Mesenchymal stem cell (in vitro differentiated cells and primary cell): ENCODE data around the gene PFKM.

ENCODE experiments used
- DNase-seq: peaks from one replicate; pipeline ENCODE4 v3.0.0-alpha.2; 2013
- H2AFZ ChIP-seq: one replicate; pipeline ENCODE4 v1.6.1; 2013; ENCODE audit warnings: low read depth, mild to moderate bottlenecking, control low read depth, inconsistent platforms, low read length, moderate library complexity
- H2AK5ac ChIP-seq: 2 replicates; pipeline ENCODE4 v1.6.1; 2013; ENCODE audit warnings: low read length, moderate library complexity, mild to moderate bottlenecking, inconsistent platforms; ENCODE audit not compliant: severe bottlenecking
- H2BK120ac ChIP-seq: one replicate; pipeline ENCODE4 v1.6.1; 2013; ENCODE audit warnings: low read depth, mild to moderate bottlenecking, inconsistent platforms, low read length, moderate library complexity
- H2BK12ac ChIP-seq, 2 experiments: one replicate each; pipeline ENCODE4 v1.6.1; 2013; ENCODE audit warnings: inconsistent platforms in 2 of 2, low read length in 2 of 2, mild to moderate bottlenecking in 2 of 2, moderate library complexity in 2 of 2, control low read depth in 1 of 2
- H2BK15ac ChIP-seq: one replicate; pipeline ENCODE4 v1.6.1; 2013; ENCODE audit warnings: mild to moderate bottlenecking, low read depth, inconsistent platforms; ENCODE audit not compliant: poor library complexity, severe bottlenecking
- H2BK5ac ChIP-seq: 2 replicates; pipeline ENCODE4 v1.6.1; 2013; ENCODE audit warnings: low read depth, mild to moderate bottlenecking, low read length, control low read depth, inconsistent platforms; ENCODE audit not compliant: poor library complexity, severe bottlenecking
- H3K14ac ChIP-seq, 2 experiments: one replicate each; pipeline ENCODE4 v1.6.1; 2013; ENCODE audit warnings: inconsistent platforms in 2 of 2, low read length in 2 of 2, control low read depth in 1 of 2, mild to moderate bottlenecking in 1 of 2, moderate library complexity in 1 of 2
- H3K18ac ChIP-seq, 2 experiments: one replicate each; pipeline ENCODE4 v1.6.1; 2013; ENCODE audit warnings: inconsistent platforms in 2 of 2, low read length in 2 of 2, control low read depth in 1 of 2, low read depth in 1 of 2, mild to moderate bottlenecking in 1 of 2
- H3K23ac ChIP-seq, 2 experiments: one replicate each; pipeline ENCODE4 v1.6.1; 2013; ENCODE audit warnings: inconsistent platforms in 2 of 2, low read length in 2 of 2, mild to moderate bottlenecking in 2 of 2, moderate library complexity in 2 of 2, control low read depth in 1 of 2
- H3K27ac ChIP-seq: 2 replicates; pipeline ENCODE4 v1.5.1; 2013; ENCODE audit warnings: mild to moderate bottlenecking, moderate library complexity, low read length, control low read depth, inconsistent platforms; ENCODE audit not compliant: poor library complexity, severe bottlenecking
- H3K27me3 ChIP-seq, 2 experiments: 2 replicates each; pipeline versions ENCODE4 v1.6.1 to v1.7.0; 2013; ENCODE audit warnings: low read length in 2 of 2, mild to moderate bottlenecking in 2 of 2, moderate library complexity in 2 of 2, control low read depth in 1 of 2, inconsistent platforms in 1 of 2; ENCODE audit not compliant: control insufficient read depth in 1 of 2, insufficient read depth in 1 of 2
- H3K36me3 ChIP-seq, 2 experiments: 2 replicates each; pipeline versions ENCODE4 v1.6.1 to v1.7.0; 2013; ENCODE audit warnings: low read length in 2 of 2, control low read depth in 1 of 2, inconsistent platforms in 1 of 2, low read depth in 1 of 2, mild to moderate bottlenecking in 1 of 2; ENCODE audit not compliant: insufficient read depth in 2 of 2, control insufficient read depth in 1 of 2
- H3K4ac ChIP-seq, 2 experiments: one replicate each; pipeline ENCODE4 v1.6.1; 2013; ENCODE audit warnings: inconsistent platforms in 2 of 2, low read length in 2 of 2, mild to moderate bottlenecking in 2 of 2, moderate library complexity in 2 of 2, control low read depth in 1 of 2, low read depth in 1 of 2
- H3K4me1 ChIP-seq: 2 replicates; pipeline ENCODE4 v1.6.1; 2013; ENCODE audit warnings: low read depth, low read length, control low read depth; ENCODE audit not compliant: control insufficient read depth, insufficient read depth
- H3K4me2 ChIP-seq: 2 replicates; pipeline ENCODE4 v1.6.1; 2013; ENCODE audit warnings: low read length, mild to moderate bottlenecking, inconsistent platforms; ENCODE audit not compliant: poor library complexity, severe bottlenecking
- H3K4me3 ChIP-seq, 2 experiments: 2 replicates each; pipeline versions ENCODE4 v1.5.1 to v1.7.0; 2013; ENCODE audit warnings: low read length in 2 of 2, mild to moderate bottlenecking in 2 of 2, control low read depth in 1 of 2, low read depth in 1 of 2; ENCODE audit not compliant: insufficient read depth in 1 of 2
- H3K79me1 ChIP-seq: replicated peaks from 2 replicates; pipeline ENCODE4 v1.6.1; 2013; ENCODE audit warnings: mild to moderate bottlenecking, control low read depth, low read length, inconsistent platforms; ENCODE audit not compliant: poor library complexity, severe bottlenecking
- H3K9ac ChIP-seq: 2 replicates; pipeline ENCODE4 v1.7.0; 2013; ENCODE audit warnings: mild to moderate bottlenecking, low read length, moderate library complexity
- H3K9me3 ChIP-seq: 2 replicates; pipeline ENCODE4 v1.7.0; 2013; ENCODE audit warnings: mild to moderate bottlenecking, low read length; ENCODE audit not compliant: control insufficient read depth
- H4K8ac ChIP-seq: one replicate; pipeline ENCODE4 v1.6.1; 2013; ENCODE audit warnings: inconsistent platforms, mild to moderate bottlenecking, low read length, moderate library complexity
- H4K91ac ChIP-seq: one replicate; pipeline ENCODE4 v1.6.1; 2013; ENCODE audit warnings: mild to moderate bottlenecking, low read length, inconsistent platforms
- WGBS: methylation state at CpG from one replicate; pipeline ENCODE4 v1.1.7; 2013; ENCODE audit warnings: mixed read lengths; 5-methylcytosine and 5-hydroxymethylcytosine counted together

Gene PFKM

DNA sequence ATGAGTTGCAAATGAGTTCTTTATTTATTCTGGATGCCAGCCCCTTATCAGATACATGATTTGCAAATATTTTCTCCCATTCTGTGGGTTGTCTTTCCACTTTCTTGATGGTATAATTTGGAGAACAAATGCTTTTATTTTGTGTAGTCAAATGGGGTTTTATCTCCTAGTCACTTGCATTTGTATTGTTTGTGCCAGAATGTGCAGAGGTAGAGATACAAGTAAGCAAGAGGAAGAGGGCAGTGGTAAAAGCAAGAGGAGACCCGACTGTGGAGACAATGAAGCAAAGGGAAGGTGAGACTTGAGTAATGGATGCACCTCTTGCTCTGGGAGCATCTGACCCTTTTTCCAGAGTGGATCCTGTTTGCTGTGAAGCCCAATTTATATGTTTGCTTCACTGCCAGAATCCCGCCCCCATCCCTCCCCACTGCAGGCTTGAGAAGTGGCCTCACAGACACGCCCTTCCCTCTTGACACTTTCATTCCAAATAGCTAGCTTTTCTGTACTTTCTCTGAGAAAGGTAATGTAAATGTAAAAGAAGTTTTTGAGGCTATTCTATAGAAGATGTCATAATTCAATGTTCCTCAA is 786 bp upstream of the PFKM start:
- H3K4me1 ChIP-seq = no peaks in the 10 kb centered on the region
- 23% methylated on average over 2 of the region's 3 CpGs for WGBS
- no peak overlapping the region for H3K4me2 ChIP-seq
- H3K23ac ChIP-seq = no peak overlapping the region
- no peak overlapping the region for H3K18ac ChIP-seq
- no peak overlapping the region for H2AFZ ChIP-seq
- H3K4ac ChIP-seq = no peak overlapping the region
- H3K14ac ChIP-seq = no peak overlapping the region
- H4K91ac ChIP-seq = no peak overlapping the region
- H3K27ac ChIP-seq = no peak overlapping the region
- H4K8ac ChIP-seq = peak overlapping the region; percentile 5
- H2BK120ac ChIP-seq = no peak overlapping the region
- no peak overlapping the region for H2BK5ac ChIP-seq
- peak overlapping the region in 1 of 2 experiments; percentile 98 for H3K4me3 ChIP-seq
- H3K9ac ChIP-seq = peak overlapping the region; percentile 98
- H2AK5ac ChIP-seq = no peak overlapping the region
- peaks cover 7 to 13% of the 10 kb centered on the region in 2 experiments for H3K27me3 ChIP-seq
- H2BK12ac ChIP-seq = no peak overlapping the region
- H3K36me3 ChIP-seq = peaks cover 0 to 10% of the 10 kb centered on the region in 2 experiments
- H3K9me3 ChIP-seq = no peaks in the 10 kb centered on the region
- H3K79me1 ChIP-seq = peaks cover 10% of the 10 kb centered on the region
- DNase-seq = peak; percentile 5
- H2BK15ac ChIP-seq = no peak overlapping the region

DNA sequence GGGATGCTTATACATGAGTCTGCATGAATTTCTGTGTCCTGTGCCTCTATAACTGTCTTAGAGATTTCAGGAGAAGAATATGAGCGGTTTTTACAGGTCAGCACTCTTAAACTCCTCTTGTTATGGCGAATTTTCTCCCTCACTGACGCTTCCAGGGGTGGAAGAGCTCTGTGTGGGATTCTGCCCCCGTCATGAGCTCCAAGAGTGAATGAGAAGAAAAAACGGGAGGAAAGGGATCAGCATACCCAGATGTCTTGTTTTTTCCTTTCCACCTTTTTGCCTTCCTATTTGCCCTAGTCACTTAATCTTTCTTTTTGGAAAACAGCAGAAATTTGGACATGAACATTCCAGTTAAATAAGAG is 651 bp downstream of the PFKM start:
- Histone ChIP-seq H2BK15ac (no peak overlapping the region), H3K9me3 (no peaks in the 10 kb centered on the region), H2BK12ac (no peak overlapping the region), H3K14ac (peak overlapping the region in 1 of 2 experiments; percentile 62), H3K4me1 (no peaks in the 10 kb centered on the region), H3K4me3 (peak overlapping the region in 1 of 2 experiments; percentile 98), H3K4me2 (peak overlapping the region; percentile 77), H3K27me3 (peaks cover 3 to 4% of the 10 kb centered on the region in 2 experiments), H2AK5ac (no peak overlapping the region), H3K27ac (peak overlapping the region; percentile 11), H3K9ac (peak overlapping the region; percentile 98), H2AFZ (no peak overlapping the region), H3K36me3 (peaks cover 0 to 25% of the 10 kb centered on the region in 2 experiments), H4K91ac (no peak overlapping the region), H4K8ac (no peak overlapping the region), H2BK5ac (no peak overlapping the region), H3K79me1 (peaks cover 15% of the 10 kb centered on the region), H2BK120ac (no peak overlapping the region), H3K18ac (peak overlapping the region in 1 of 2 experiments; percentile 66), H3K4ac (no peak overlapping the region), H3K23ac (no peak overlapping the region)
- 0% methylated on average over 3 of the region's 5 CpGs for WGBS
- peak; percentile 49 for DNase-seq

DNA sequence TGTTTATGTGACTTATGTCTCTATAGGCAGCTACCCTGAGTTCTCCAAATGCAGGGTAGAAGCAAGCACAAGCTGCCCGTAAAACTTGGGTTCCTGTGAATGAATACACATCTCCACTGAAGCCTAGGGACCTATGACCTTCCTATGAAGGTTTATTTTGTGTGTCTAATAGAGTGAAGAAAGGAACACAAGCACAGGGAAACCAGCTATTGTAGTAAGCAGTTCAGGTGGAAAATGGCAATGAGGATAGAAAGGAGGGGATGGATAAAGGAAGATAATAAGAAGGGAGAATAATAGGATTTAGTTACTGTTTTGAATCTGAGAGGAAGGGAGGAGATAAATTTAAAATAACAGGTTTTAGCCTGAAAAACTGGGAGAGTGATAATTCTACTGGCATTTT is 2.4 kb downstream of the PFKM start:
- Histone ChIP-seq H2AFZ (no peak overlapping the region), H3K27me3 (peaks cover 0 to 4% of the 10 kb centered on the region in 2 experiments), H3K4me3 (no peak overlapping the region), H3K4me2 (no peak overlapping the region), H2AK5ac (no peak overlapping the region), H3K18ac (no peak overlapping the region), H3K79me1 (peaks cover 17% of the 10 kb centered on the region), H3K4me1 (no peaks in the 10 kb centered on the region), H2BK120ac (no peak overlapping the region), H3K9ac (no peak overlapping the region), H2BK15ac (no peak overlapping the region), H3K27ac (no peak overlapping the region), H3K36me3 (peaks cover 0 to 38% of the 10 kb centered on the region in 2 experiments), H3K14ac (no peak overlapping the region), H4K8ac (no peak overlapping the region), H3K4ac (no peak overlapping the region), H2BK12ac (no peak overlapping the region), H3K23ac (no peak overlapping the region), H3K9me3 (no peaks in the 10 kb centered on the region), H2BK5ac (no peak overlapping the region), H4K91ac (no peak overlapping the region)
- no peak for DNase-seq
- WGBS = 100% methylated on average over 1 of the region's 1 CpG

DNA sequence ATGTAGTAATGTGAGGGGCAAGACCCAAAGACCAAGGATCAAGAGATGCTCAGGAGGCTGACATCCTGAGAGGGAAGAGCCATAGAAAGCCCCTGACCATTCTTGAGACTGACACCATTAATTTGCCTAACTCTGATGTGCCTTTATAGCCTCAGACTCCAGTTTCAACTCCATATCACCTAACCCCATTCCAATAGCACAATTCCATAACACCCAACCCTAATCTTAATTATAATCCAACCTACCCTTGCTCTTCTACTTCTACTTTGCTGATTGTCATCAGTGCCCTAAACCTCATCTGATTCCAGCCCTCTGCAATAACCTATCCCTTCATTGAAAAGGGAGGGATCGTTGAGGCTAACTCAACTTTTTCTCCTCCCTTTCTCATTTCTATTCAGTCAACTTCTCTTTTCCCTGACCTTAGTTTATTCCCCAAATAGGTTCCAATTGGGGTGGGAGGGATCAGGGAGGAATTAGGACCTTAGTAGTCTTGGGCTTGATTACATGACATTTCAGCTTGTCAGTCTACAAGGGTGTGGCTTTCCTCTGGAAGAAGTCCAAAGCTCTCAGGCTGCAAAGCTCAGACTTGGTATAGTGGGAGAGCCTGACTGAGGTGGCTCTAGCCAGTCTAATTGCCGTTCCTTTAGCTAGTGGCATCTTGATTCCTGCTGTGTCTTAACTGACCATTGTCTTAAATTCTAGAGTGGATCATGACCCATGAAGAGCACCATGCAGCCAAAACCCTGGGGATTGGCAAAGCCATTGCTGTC is 3.1 kb downstream of the PFKM start:
- Histone ChIP-seq H2AK5ac (no peak overlapping the region), H2BK15ac (no peak overlapping the region), H2BK5ac (no peak overlapping the region), H3K36me3 (peaks cover 0 to 46% of the 10 kb centered on the region in 2 experiments), H3K4me3 (no peak overlapping the region), H2BK12ac (no peak overlapping the region), H2AFZ (no peak overlapping the region), H3K4me1 (no peaks in the 10 kb centered on the region), H3K4me2 (no peak overlapping the region), H3K27me3 (peaks cover 0 to under 1% of the 10 kb centered on the region in 2 experiments), H3K14ac (no peak overlapping the region), H3K9ac (no peak overlapping the region), H4K8ac (no peak overlapping the region), H3K18ac (no peak overlapping the region), H3K4ac (no peak overlapping the region), H3K79me1 (peaks cover 20% of the 10 kb centered on the region), H3K27ac (no peak overlapping the region), H3K9me3 (no peaks in the 10 kb centered on the region), H4K91ac (no peak overlapping the region), H3K23ac (no peak overlapping the region), H2BK120ac (no peak overlapping the region)
- no peak for DNase-seq
- 100% methylated on average over 1 of the region's 2 CpGs for WGBS
